H1 (cell line): ENCODE data around the gene FXR1. TPM values are rescaled to one million over a fixed set of nuclear protein-coding genes. Genes with fewer than 3 reads are reported as not detected.

ENCODE experiments used
- ATF2 ChIP-seq: IDR thresholded peaks from 2 replicates; pipeline ENCODE4 v1.6.1; 2012; ENCODE audit warnings: low read length, inconsistent platforms
- BCL11A ChIP-seq, 2 experiments: IDR thresholded peaks; one replicate each; pipeline ENCODE4 v1.6.1; 2011; ENCODE audit warnings: low read depth in 2 of 2, low read length in 2 of 2, mild to moderate bottlenecking in 2 of 2
- CHD7 ChIP-seq: fragments of 300-600 bp; sonication (generic); IDR thresholded peaks from 2 replicates; pipeline ENCODE4 v1.7.1; 2012; ENCODE audit warnings: low read length, moderate library complexity, mild to moderate bottlenecking, inconsistent platforms; ENCODE audit not compliant: insufficient replicate concordance
- TAF7 ChIP-seq: optimal IDR thresholded peaks from 2 replicates; pipeline ENCODE3; 2011; ENCODE audit warnings: low read depth, mild to moderate bottlenecking, inconsistent platforms, low read length, moderate library complexity, borderline replicate concordance
- polyA plus RNA-seq, 7 experiments: library from polyadenylated mRNA; depleted of rRNA in 3 of 7; stranded (reverse) in 5 of 7; unstranded in 2 of 7; fragments of >200 nt in 5 of 7; fragments of 200-250 nt in 2 of 7; gene quantifications; 1 replicate in 5 of 7; 2 replicates in 1 of 7; 4 replicates in 1 of 7; pipeline versions ENCODE4 v1.2.1 to v1.2.3, GENCODE V29; 2011 to 2013; ENCODE audit warnings: missing spikeins in 2 of 7, mixed read lengths in 2 of 7
- total RNA-seq: library from RNA; stranded (reverse); fragmentation: NEBNext Ultra II Directional; extraction: Animal tissue kit (Norgen Biotek cat#: 25700); gene quantifications from 2 replicates; pipeline ENCODE4 v1.2.1, GENCODE V29; 2021

The FXR1 gene
- total and polyA plus RNA-seq, 2 of the 8 experiments (the other 6 are each of a cell fraction or from before 2014, with no cell fraction given): 108 to 283 TPM

GRCh38 chr3:180980611-180981010 is 68.1 kb downstream of the FXR1 start (continued):
- TF ChIP-seq CHD7 (no peak), BCL11A (IDR thresholded peaks at IDR 0.05; ENCODE audit: low read depth in 2 of 2, low read length in 2 of 2) (no peak), ATF2 (no peak), TAF7 (no peak)
